ENCODE results near the gene DUOXA1. TPM values are rescaled to one million over a fixed set of nuclear protein-coding genes. Genes with fewer than 3 reads are reported as not detected.

Gene DUOXA1
- polyA plus RNA-seq, 1 of the 3 experiments (the other 2 are of a cell fraction), result 0.02 TPM

DNA sequence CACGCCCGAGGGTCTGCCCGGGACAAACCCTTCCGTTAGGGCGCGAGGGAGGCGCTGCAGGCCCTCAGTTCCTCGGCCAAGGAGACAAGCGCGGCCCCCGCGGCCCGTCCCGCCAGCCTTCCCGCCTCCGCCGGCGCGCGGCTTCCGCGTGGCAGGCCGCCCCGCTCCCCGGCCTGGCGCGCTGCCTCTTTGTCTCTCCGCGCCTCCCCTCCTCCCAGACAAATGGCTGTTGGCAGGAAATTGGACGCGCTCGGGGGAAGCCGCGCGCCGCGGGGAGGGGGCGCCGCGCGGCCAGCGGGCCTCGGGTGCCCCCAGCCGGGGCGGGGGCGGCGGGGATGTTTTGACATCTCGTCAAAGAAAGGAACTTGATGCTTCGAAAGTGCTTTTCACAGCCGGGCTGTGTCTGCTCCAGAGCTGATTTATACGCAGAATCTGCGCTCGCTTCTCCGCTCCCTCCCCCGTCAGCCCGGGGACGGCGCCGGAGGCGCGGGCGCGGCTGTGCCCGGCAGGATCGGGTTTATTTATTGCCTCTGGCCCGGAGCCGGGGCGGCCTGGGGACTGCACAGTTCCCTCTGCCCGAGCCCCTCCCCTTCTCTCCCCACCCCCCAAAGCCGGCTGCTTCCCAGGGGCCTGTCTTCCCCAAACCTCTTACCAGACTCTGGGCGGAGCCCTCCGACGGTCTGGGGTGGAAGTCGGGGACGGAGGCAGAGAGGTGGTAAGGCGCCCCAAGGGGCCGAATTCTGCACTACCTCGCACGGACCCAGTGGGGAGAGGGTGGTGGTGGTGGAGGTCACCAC is 37.4 kb upstream of the DUOXA1 start:
- POLR2A ChIA-PET, result interaction anchor here (0.9 to 5.9 kb wide), 2 partner anchors 10 to 19 kb away, joined by 3 to 97 read pairs; partner anchors contain the start of gene SHF
- TF ChIP-seq RXRA (IDR thresholded peaks at IDR 0.05; ENCODE audit: borderline replicate concordance, low read depth) (no peak), EP300 (IDR thresholded peaks at IDR 0.05; ENCODE audit: borderline replicate concordance in 1 of 2, low read depth in 1 of 2, low read length in 1 of 2) (0 out of 4 replicates have a peak, but pooled peaks have one; percentile 2 to 22), CHD2 (IDR thresholded peaks at IDR 0.05; ENCODE audit: low read length, partially characterized antibody) (no peak), TCF12 (IDR thresholded peaks at IDR 0.05) (no peak), EZH2phosphoT487 (IDR thresholded peaks at IDR 0.05; ENCODE audit: borderline replicate concordance, low read depth) (no peak), TEAD4 (IDR thresholded peaks at IDR 0.05; ENCODE audit: borderline replicate concordance, insufficient read depth) (no peak; the same call in 1 of the 2 replicates), RFX5 (IDR thresholded peaks at IDR 0.05; ENCODE audit: low read length) (no peak), SMC3 (IDR thresholded peaks at IDR 0.05; ENCODE audit: low read depth, low read length) (no peak), GABPA (IDR thresholded peaks at IDR 0.05; ENCODE audit: low read depth) (no peak), MXI1 (IDR thresholded peaks at IDR 0.05; ENCODE audit: low read depth, low read length) (no peak), FOSL2 (IDR thresholded peaks at IDR 0.05; ENCODE audit: borderline replicate concordance, low read depth) (no peak), NFIC (IDR thresholded peaks at IDR 0.05; ENCODE audit: borderline replicate concordance) (peak; percentile 31; the same call in 1 of the 2 replicates), TAF1 (IDR thresholded peaks at IDR 0.05; ENCODE audit: borderline replicate concordance, low read depth, low read length) (peak; percentile 21), POLR2AphosphoS5 (IDR thresholded peaks at IDR 0.05; ENCODE audit: low read depth, low read length) (peak; percentile 27; the same call in 1 of the 2 replicates), RAD21 (IDR thresholded peaks at IDR 0.05; ENCODE audit: low read length) (peak; percentile 17; the same call in 1 of the 2 replicates), FOXJ3 (CRISPR knock-in tag; IDR thresholded peaks at IDR 0.05) (no peak)
- TF ChIP-seq, protein P1, sequence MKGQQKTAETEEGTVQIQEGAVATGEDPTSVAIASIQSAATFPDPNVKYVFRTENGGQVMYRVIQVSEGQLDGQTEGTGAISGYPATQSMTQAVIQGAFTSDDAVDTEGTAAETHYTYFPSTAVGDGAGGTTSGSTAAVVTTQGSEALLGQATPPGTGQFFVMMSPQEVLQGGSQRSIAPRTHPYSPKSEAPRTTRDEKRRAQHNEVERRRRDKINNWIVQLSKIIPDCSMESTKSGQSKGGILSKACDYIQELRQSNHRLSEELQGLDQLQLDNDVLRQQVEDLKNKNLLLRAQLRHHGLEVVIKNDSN (IDR thresholded peaks at IDR 0.05; ENCODE audit: borderline replicate concordance, low read depth), result no peak
- TF ChIP-seq, protein P2, sequence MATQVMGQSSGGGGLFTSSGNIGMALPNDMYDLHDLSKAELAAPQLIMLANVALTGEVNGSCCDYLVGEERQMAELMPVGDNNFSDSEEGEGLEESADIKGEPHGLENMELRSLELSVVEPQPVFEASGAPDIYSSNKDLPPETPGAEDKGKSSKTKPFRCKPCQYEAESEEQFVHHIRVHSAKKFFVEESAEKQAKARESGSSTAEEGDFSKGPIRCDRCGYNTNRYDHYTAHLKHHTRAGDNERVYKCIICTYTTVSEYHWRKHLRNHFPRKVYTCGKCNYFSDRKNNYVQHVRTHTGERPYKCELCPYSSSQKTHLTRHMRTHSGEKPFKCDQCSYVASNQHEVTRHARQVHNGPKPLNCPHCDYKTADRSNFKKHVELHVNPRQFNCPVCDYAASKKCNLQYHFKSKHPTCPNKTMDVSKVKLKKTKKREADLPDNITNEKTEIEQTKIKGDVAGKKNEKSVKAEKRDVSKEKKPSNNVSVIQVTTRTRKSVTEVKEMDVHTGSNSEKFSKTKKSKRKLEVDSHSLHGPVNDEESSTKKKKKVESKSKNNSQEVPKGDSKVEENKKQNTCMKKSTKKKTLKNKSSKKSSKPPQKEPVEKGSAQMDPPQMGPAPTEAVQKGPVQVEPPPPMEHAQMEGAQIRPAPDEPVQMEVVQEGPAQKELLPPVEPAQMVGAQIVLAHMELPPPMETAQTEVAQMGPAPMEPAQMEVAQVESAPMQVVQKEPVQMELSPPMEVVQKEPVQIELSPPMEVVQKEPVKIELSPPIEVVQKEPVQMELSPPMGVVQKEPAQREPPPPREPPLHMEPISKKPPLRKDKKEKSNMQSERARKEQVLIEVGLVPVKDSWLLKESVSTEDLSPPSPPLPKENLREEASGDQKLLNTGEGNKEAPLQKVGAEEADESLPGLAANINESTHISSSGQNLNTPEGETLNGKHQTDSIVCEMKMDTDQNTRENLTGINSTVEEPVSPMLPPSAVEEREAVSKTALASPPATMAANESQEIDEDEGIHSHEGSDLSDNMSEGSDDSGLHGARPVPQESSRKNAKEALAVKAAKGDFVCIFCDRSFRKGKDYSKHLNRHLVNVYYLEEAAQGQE (IDR thresholded peaks at IDR 0.05; ENCODE audit: low read depth, low read length), result no peak
- TF ChIP-seq, protein P3, sequence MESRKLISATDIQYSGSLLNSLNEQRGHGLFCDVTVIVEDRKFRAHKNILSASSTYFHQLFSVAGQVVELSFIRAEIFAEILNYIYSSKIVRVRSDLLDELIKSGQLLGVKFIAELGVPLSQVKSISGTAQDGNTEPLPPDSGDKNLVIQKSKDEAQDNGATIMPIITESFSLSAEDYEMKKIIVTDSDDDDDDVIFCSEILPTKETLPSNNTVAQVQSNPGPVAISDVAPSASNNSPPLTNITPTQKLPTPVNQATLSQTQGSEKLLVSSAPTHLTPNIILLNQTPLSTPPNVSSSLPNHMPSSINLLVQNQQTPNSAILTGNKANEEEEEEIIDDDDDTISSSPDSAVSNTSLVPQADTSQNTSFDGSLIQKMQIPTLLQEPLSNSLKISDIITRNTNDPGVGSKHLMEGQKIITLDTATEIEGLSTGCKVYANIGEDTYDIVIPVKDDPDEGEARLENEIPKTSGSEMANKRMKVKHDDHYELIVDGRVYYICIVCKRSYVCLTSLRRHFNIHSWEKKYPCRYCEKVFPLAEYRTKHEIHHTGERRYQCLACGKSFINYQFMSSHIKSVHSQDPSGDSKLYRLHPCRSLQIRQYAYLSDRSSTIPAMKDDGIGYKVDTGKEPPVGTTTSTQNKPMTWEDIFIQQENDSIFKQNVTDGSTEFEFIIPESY (IDR thresholded peaks at IDR 0.05; ENCODE audit: borderline replicate concordance, low read depth), result no peak
- TF ChIP-seq, protein P4, sequence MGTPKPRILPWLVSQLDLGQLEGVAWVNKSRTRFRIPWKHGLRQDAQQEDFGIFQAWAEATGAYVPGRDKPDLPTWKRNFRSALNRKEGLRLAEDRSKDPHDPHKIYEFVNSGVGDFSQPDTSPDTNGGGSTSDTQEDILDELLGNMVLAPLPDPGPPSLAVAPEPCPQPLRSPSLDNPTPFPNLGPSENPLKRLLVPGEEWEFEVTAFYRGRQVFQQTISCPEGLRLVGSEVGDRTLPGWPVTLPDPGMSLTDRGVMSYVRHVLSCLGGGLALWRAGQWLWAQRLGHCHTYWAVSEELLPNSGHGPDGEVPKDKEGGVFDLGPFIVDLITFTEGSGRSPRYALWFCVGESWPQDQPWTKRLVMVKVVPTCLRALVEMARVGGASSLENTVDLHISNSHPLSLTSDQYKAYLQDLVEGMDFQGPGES (IDR thresholded peaks at IDR 0.05; ENCODE audit: low read depth, low read length), result no peak
- TF ChIP-seq, protein P5, sequence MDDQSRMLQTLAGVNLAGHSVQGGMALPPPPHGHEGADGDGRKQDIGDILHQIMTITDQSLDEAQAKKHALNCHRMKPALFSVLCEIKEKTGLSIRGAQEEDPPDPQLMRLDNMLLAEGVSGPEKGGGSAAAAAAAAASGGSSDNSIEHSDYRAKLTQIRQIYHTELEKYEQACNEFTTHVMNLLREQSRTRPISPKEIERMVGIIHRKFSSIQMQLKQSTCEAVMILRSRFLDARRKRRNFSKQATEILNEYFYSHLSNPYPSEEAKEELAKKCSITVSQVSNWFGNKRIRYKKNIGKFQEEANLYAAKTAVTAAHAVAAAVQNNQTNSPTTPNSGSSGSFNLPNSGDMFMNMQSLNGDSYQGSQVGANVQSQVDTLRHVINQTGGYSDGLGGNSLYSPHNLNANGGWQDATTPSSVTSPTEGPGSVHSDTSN (IDR thresholded peaks at IDR 0.05), result 0 out of 2 replicates have a peak, but pooled peaks have one; percentile 22

More for the DNA sequence above, 37.4 kb upstream of the DUOXA1 start:
- Histone ChIP-seq H3K27me3 (ENCODE audit: insufficient read depth) (no peaks in the 10 kb centered on the region), H3K4me1 (ENCODE audit: control insufficient read depth in 1 of 2, insufficient read depth in 2 of 2, low read depth in 1 of 2, low read length in 1 of 2) (peaks cover 16 to 65% of the 10 kb centered on the region in 2 experiments), H3K9me2 (no peaks in the 10 kb centered on the region), H3K36me3 (replicated peaks in 1 of 2; ENCODE audit: control insufficient read depth in 1 of 2, insufficient read depth in 2 of 2, low read length in 1 of 2) (no peaks in the 10 kb centered on the region), H3K9ac (peak overlapping the region; percentile 90), H3K79me2 (ENCODE audit: insufficient read depth) (peaks cover 10% of the 10 kb centered on the region; the same call in 1 of the 2 replicates), H3K4me2 (peak overlapping the region; percentile 88), H3K27ac (ENCODE audit: low read depth in 2 of 2, low read length in 1 of 2) (peak overlapping the region; percentile 84 to 100), H2AFZ (ENCODE audit: low read depth) (peak overlapping the region; percentile 93), H4K20me1 (ENCODE audit: insufficient read depth) (no peaks in the 10 kb centered on the region), H3K9me3 (no peaks in the 10 kb centered on the region), H3K4me3 (ENCODE audit: low read depth in 2 of 2, low read length in 1 of 2) (peak overlapping the region; percentile 54 to 72), H3F3A (replicated peaks; ENCODE audit: insufficient read depth) (peaks cover 6% of the 10 kb centered on the region)
- WGBS (ENCODE audit: low lambda C conversion rate), result 7% methylated on average over 22 of the region's 79 CpGs
- CTCF ChIA-PET, result interaction anchor here (0.6 to 5.9 kb wide), 12 partner anchors 8 to 291 kb away, joined by 3 to 31 read pairs (median 6); partner anchors contain the start of gene SHF
- peak; percentile 83 for DNase-seq
